ENCODE measurements around the gene SP100. TPM values are rescaled to one million over a fixed set of nuclear protein-coding genes. Genes with fewer than 3 reads are reported as not detected.
A peak's percentile ranks its signal among the peaks of the same experiment; 100 is the strongest.
"Not testable (repeated sequence)": the region's sequence is repeated elsewhere in the genome, so short reads cannot be mapped to it uniquely, and the experiment has no call there.

SP100 gene
- total RNA-seq, 2 experiments from 2014 or later, result 242 to 243 TPM

- Mint-ChIP-seq H3K4me1 (ENCODE audit: low read depth) (peaks cover 67% of the 10 kb centered on the region), H3K36me3 (ENCODE audit: low read depth) (peaks cover 86% of the 10 kb centered on the region), H3K27ac (peak overlapping the region; percentile 75), H3K27me3 (no peaks in the 10 kb centered on the region), H3K4me3 (no peak overlapping the region), H3K9me3 (peaks cover 4% of the 10 kb centered on the region)
- Histone ChIP-seq H3K36me3 (ENCODE audit: insufficient read depth, low read length) (peaks cover 41% of the 10 kb centered on the region), H3K27me3 (ENCODE audit: control insufficient read depth in 1 of 2, insufficient read depth in 2 of 2, low read length in 2 of 2) (no peaks in the 10 kb centered on the region), H3K4me3 (ENCODE audit: low read length) (no peak overlapping the region), H3K27ac (ENCODE audit: low read depth in 1 of 2, low read length in 2 of 2) (no peak overlapping the region), H3K4me1 (ENCODE audit: insufficient read depth, low read length) (peaks cover 11% of the 10 kb centered on the region), H3K9me3 (ENCODE audit: control insufficient read depth in 1 of 2, insufficient read depth in 1 of 2, low read length in 2 of 2) (peaks cover 0 to 19% of the 10 kb centered on the region in 2 experiments)
- ChIA-PET CTCF (no interaction called here), POLR2A (no interaction called here)
- intact Hi-C loops (cut with DNase I, micrococcal nuclease), result no loop called here
- ATAC-seq (ENCODE audit: poor library complexity) (no peak), DNase-seq (no peak)
- no peak for TF ChIP-seq CTCF (IDR thresholded peaks at IDR 0.05)
Observed at GRCh38 chr2:230435431-230435830, 19.4 kb downstream of the SP100 start.

- H3K4me3 Mint-ChIP-seq; H3K9me3 Mint-ChIP-seq; CTCF ChIA-PET; H3K4me1 ChIP-seq (ENCODE audit: insufficient read depth, low read length); H3K27me3 Mint-ChIP-seq; DNase-seq; ATAC-seq (ENCODE audit: poor library complexity); H3K4me3 ChIP-seq (ENCODE audit: low read length); intact Hi-C loops (cut with DNase I, micrococcal nuclease); H3K27me3 ChIP-seq (ENCODE audit: control insufficient read depth in 1 of 2, insufficient read depth in 2 of 2, low read length in 2 of 2): not testable (repeated sequence)
- POLR2A ChIA-PET, result interaction anchor here (1.5 kb wide), 1 partner anchor 27 kb away, joined by 3 read pairs; no protein-coding TSS in a partner anchor
- Mint-ChIP-seq H3K4me1 (ENCODE audit: low read depth) (peaks cover 74% of the 10 kb centered on the region), H3K36me3 (ENCODE audit: low read depth) (peaks cover 88% of the 10 kb centered on the region), H3K27ac (peak overlapping the region; percentile 82)
- H3K9me3 ChIP-seq (ENCODE audit: control insufficient read depth in 1 of 2, insufficient read depth in 1 of 2, low read length in 2 of 2), result peaks cover 0 to 13% of the 10 kb centered on the region in 2 experiments
- peak overlapping the region in 1 of 2 donors; percentile 39 for H3K27ac ChIP-seq (ENCODE audit: low read depth in 1 of 2, low read length in 2 of 2)
- H3K36me3 ChIP-seq (ENCODE audit: insufficient read depth, low read length), result peaks cover 32% of the 10 kb centered on the region
Observed at GRCh38 chr2:230439121-230439520, 23.1 kb downstream of the SP100 start.

- H3K4me1 Mint-ChIP-seq (ENCODE audit: low read depth), result peaks cover 73% of the 10 kb centered on the region
- Histone ChIP-seq H3K9me3 (ENCODE audit: control insufficient read depth in 1 of 2, insufficient read depth in 1 of 2, low read length in 2 of 2) (peaks cover 0 to 13% of the 10 kb centered on the region in 2 experiments), H3K4me3 (ENCODE audit: low read length) (no peak overlapping the region), H3K27me3 (ENCODE audit: control insufficient read depth in 1 of 2, insufficient read depth in 2 of 2, low read length in 2 of 2) (no peaks in the 10 kb centered on the region), H3K4me1 (ENCODE audit: insufficient read depth, low read length) (peaks cover 9% of the 10 kb centered on the region), H3K27ac (ENCODE audit: low read depth in 1 of 2, low read length in 2 of 2) (peak overlapping the region in 1 of 2 donors; percentile 39), H3K36me3 (ENCODE audit: insufficient read depth, low read length) (peaks cover 37% of the 10 kb centered on the region)
- H3K9me3 Mint-ChIP-seq, result peaks cover 4% of the 10 kb centered on the region
- peak overlapping the region; percentile 82 for H3K27ac Mint-ChIP-seq
- H3K27me3 Mint-ChIP-seq, result no peaks in the 10 kb centered on the region
- DNase-seq (peak in 3 of 14 experiments; percentile 41 to 66 (median 52)), ATAC-seq (ENCODE audit: poor library complexity) (peak; percentile 32)
- POLR2A ChIA-PET, result interaction anchor here (1.5 kb wide), 1 partner anchor 28 kb away, joined by 3 read pairs; no protein-coding TSS in a partner anchor
- peak overlapping the region; percentile 43 for H3K4me3 Mint-ChIP-seq
- TF ChIP-seq CTCF (IDR thresholded peaks at IDR 0.05), result no peak
- intact Hi-C loops (cut with DNase I, micrococcal nuclease), result no loop called here
- CTCF ChIA-PET, result no interaction called here
- H3K36me3 Mint-ChIP-seq (ENCODE audit: low read depth), result peaks cover 88% of the 10 kb centered on the region
Observed at GRCh38 chr2:230439590-230439989, 23.6 kb downstream of the SP100 start.
